ENCODE results near the gene PRSS1.
"Not testable (repeated sequence)": the region's sequence is repeated elsewhere in the genome, so short reads cannot be mapped to it uniquely, and the experiment has no call there.

The PRSS1 gene

GRCh38 chr7:142754681-142755575, 5.7 kb downstream of the PRSS1 start:
- TF ChIP-seq GATA1 (IDR thresholded peaks at IDR 0.05; ENCODE audit: low read depth, low read length) = no peak
- no peak for TF ChIP-seq POLR2A (IDR thresholded peaks at IDR 0.05; ENCODE audit: low read length)
- DNase-seq = no peak

DNA sequence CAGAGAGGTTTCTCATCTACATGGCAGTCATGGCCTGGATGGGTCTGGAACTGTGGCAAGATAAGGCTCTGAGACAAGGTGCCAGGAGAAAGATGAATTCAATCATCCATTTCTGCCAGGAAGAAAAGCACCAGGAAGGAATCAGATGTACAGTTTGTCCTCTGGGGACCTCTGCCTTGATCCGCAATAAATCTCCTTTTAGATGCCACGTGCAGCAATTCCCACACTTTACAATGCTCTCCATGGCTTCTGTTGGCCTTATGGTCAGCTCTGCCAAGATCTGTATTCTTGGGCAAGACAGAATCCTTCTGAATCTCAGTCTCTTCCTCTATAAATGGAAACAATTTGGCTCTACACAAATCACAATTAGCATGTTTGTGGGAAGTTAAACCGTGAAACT, 9.0 kb downstream of the PRSS1 start:
- DNase-seq = not testable (repeated sequence)

DNA sequence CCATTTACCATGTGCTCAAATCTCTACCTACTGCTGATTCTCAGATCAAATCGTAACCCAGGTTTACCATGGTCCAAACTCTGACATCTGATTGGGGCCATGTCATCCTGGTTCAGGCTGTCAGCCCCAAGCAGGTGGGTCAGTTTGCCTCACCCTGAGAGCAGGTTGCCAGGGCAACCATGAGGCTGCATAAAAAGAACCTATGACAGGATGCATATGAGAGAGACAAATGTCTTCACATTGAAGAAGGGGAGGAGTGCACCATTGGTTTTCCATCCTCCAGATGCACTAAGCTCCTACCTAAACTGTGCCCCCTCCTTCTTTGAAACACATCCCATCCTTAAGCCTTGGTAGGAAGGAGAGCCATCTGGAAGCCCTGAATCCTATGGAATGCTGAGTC, 10.2 kb downstream of the PRSS1 start:
- TF ChIP-seq POLR2A (IDR thresholded peaks at IDR 0.05; ENCODE audit: low read length) (no peak), GATA1 (IDR thresholded peaks at IDR 0.05; ENCODE audit: low read depth, low read length) (no peak)
- DNase-seq = no peak

DNA sequence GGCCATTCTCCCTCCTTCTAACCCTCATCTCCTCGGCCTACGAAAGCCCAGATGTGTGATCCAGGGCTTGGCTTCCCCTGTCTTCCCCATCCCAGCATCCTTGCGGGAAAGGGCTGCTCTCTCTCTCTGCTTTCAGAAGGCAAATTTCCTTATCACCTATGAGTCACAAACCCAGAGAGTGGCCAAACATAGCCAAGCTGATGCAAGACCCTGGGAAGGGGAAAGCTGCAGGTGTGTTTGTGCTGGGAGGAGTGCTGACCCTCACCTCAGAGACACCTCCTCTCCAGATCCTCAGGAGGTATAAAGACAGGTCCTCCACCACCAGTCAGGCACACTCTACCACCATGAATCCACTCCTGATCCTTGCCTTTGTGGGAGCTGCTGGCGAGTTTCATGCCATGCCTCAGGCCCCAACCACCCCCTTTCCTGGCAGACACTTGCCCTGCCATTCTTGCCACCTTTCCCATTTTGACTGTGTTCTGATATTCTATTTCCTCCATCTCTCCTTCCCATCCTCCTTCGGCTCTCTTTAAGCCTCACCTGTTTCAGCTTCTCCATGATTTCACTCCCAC, 10.9 kb downstream of the PRSS1 start:
- no peak for TF ChIP-seq GATA1 (IDR thresholded peaks at IDR 0.05; ENCODE audit: low read depth, low read length)
- no peak for TF ChIP-seq POLR2A (IDR thresholded peaks at IDR 0.05; ENCODE audit: low read length)

GRCh38 chr7:142761606-142762005, 12.3 kb downstream of the PRSS1 start:
- not testable (repeated sequence) for DNase-seq

More for the DNA sequence above, 10.9 kb downstream of the PRSS1 start:
- no peak for DNase-seq

DNA sequence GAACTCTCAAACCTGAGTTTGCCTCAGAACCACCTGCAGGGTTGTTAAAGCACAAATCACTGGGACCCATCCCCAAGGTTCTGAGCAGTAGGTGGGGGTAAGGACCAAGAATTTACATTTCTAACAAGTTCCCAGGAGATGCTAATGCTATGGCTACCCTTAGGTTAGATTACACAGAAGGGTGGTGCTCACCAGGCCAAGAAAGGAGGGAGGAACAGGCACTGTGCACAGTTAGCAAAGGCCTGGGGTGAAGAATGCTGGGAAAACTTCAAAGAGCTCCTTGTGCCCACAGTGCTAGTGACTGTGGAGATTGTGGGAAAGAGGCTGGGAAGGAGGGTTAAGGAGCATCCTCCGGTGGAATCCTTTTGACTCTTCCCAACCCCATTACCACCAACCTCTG, 12.8 kb downstream of the PRSS1 start:
- TF ChIP-seq GATA1 (IDR thresholded peaks at IDR 0.05; ENCODE audit: low read depth, low read length) (no peak), POLR2A (IDR thresholded peaks at IDR 0.05; ENCODE audit: low read length) (no peak)
- no peak for DNase-seq

- no peak for DNase-seq
Observed at GRCh38 chr7:142767451-142767850, 18.2 kb downstream of the PRSS1 start.

GRCh38 chr7:142767861-142768260, 18.6 kb downstream of the PRSS1 start:
- no peak for DNase-seq
- no peak for TF ChIP-seq GATA1 (IDR thresholded peaks at IDR 0.05; ENCODE audit: low read depth, low read length)
- no peak for TF ChIP-seq POLR2A (IDR thresholded peaks at IDR 0.05; ENCODE audit: low read length)

More at GRCh38 chr7:142767451-142767850, 18.2 kb downstream of the PRSS1 start:
- TF ChIP-seq POLR2A (IDR thresholded peaks at IDR 0.05; ENCODE audit: low read length) = no peak
- TF ChIP-seq GATA1 (IDR thresholded peaks at IDR 0.05; ENCODE audit: low read depth, low read length) = no peak

DNA sequence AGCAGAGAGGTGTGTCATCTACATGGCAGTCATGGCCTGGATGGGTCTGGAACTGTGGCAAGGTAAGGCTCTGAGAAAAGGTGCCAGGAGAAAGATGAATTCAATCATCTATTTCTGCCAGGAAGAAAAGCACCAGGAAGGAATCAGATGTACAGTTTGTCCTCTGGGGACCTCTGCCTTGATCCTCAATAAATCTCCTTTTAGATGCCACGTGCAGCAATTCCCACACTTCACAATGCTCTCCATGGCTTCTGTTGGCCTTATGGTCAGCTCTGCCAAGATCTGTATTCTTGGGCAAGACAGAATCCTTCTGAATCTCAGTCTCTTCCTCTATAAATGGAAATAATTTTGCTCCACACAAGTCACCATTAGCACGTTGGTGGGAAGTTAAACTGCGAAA, 19.6 kb downstream of the PRSS1 start:
- DNase-seq = not testable (repeated sequence)

- no peak for DNase-seq
- no peak for TF ChIP-seq GATA1 (IDR thresholded peaks at IDR 0.05; ENCODE audit: low read depth, low read length)
- TF ChIP-seq POLR2A (IDR thresholded peaks at IDR 0.05; ENCODE audit: low read length) = no peak
Observed at GRCh38 chr7:142770661-142771352, 21.5 kb downstream of the PRSS1 start, which contains the start of gene PRSS2. TSS of gene PRSS2 (plus strand) at chr7:142770970. CDS start at chr7:142770983, 13 bp downstream.

DNA sequence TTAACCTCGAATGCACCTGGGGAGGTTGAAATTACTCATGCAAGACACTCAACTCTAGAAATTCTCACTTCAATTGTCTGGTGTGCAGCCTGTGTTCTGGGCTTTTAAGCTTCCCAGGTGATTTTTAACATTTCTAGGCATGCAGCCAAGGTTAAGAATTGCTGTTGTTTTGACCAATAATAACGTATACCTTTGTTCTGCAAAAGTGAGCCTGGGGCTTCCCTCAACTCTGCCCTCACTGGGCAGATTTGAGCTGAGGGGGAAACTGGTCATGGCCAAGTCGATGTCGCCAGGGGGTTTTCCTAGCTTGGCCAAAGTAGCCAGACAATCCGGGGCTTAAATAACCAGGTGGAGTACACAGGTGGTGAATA, 22.1 kb downstream of the PRSS1 start:
- no peak for DNase-seq
- TF ChIP-seq GATA1 (IDR thresholded peaks at IDR 0.05; ENCODE audit: low read depth, low read length) (no peak), POLR2A (IDR thresholded peaks at IDR 0.05; ENCODE audit: low read length) (no peak)

DNA sequence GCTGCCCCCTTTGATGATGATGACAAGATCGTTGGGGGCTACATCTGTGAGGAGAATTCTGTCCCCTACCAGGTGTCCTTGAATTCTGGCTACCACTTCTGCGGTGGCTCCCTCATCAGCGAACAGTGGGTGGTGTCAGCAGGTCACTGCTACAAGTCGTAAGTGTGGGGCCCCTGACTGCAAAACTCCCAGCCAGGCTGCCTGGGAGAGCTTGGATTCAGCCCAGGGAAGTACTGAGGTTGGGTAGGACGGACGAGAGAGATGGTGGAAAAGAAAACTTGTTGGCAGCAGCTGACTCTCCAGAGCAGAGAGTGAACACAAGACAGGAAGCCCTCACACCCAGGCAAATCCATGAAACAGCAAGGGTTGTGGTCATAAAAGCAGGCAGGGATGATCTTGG, 22.8 kb downstream of the PRSS1 start:
- no peak for DNase-seq
- TF ChIP-seq POLR2A (IDR thresholded peaks at IDR 0.05; ENCODE audit: low read length) (no peak), GATA1 (IDR thresholded peaks at IDR 0.05; ENCODE audit: low read depth, low read length) (no peak)

- no peak for TF ChIP-seq GATA1 (IDR thresholded peaks at IDR 0.05; ENCODE audit: low read depth, low read length)
- TF ChIP-seq POLR2A (IDR thresholded peaks at IDR 0.05; ENCODE audit: low read length) = no peak
- no peak for DNase-seq
Observed at GRCh38 chr7:142772673-142773072, 23.4 kb downstream of the PRSS1 start.

DNA sequence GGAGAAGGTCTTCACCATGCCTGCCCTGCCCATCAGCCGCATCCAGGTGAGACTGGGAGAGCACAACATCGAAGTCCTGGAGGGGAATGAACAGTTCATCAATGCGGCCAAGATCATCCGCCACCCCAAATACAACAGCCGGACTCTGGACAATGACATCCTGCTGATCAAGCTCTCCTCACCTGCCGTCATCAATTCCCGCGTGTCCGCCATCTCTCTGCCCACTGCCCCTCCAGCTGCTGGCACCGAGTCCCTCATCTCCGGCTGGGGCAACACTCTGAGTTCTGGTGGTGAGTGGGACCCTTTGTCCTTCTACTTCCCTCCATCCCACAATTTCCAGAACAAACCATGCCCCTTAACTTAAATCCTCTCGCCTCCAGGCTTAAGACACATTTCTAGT, 24.0 kb downstream of the PRSS1 start:
- TF ChIP-seq GATA1 (IDR thresholded peaks at IDR 0.05; ENCODE audit: low read depth, low read length) (no peak), POLR2A (IDR thresholded peaks at IDR 0.05; ENCODE audit: low read length) (no peak)
- DNase-seq = no peak

Measured in erythroblast (primary cell).